GM12874 (cell line): Measurements from ENCODE around the gene THEMIS.

Experiments used
- CTCF ChIP-seq: IDR thresholded peaks from 2 replicates; pipeline ENCODE4 v1.5.1; 2011; ENCODE audit warnings: low read depth, mild to moderate bottlenecking, control low read depth, low read length, moderate library complexity; ENCODE audit not compliant: insufficient read depth

The THEMIS gene

GRCh38 chr6:127748290-127748689 lies 152.6 kb downstream of the THEMIS start:
- TF ChIP-seq CTCF: no peak

- TF ChIP-seq CTCF: no peak
These were observed 162.4 kb downstream of the THEMIS start for GRCh38 chr6:127738423-127738822.

- no peak for TF ChIP-seq CTCF
These were observed 163.1 kb downstream of the THEMIS start for GRCh38 chr6:127737768-127738167.

- TF ChIP-seq CTCF: peak; percentile 50; the same call in 1 of the 2 replicates
These were observed 163.8 kb downstream of the THEMIS start for GRCh38 chr6:127737009-127737486.

- no peak for TF ChIP-seq CTCF
These were observed 167.9 kb downstream of the THEMIS start for GRCh38 chr6:127732927-127733326.

- TF ChIP-seq CTCF: no peak
These were observed 173.5 kb downstream of the THEMIS start for GRCh38 chr6:127727260-127727953.

- no peak for TF ChIP-seq CTCF
These were observed 175.0 kb downstream of the THEMIS start for GRCh38 chr6:127725821-127726220.

- no peak for TF ChIP-seq CTCF
These were observed 182.2 kb downstream of the THEMIS start for GRCh38 chr6:127718694-127719093.
